ENCODE measurements around the gene TRIM29. TPM values are rescaled to one million over a fixed set of nuclear protein-coding genes. Genes with fewer than 3 reads are reported as not detected.

Gene TRIM29
- total RNA-seq, 1 donor from 2014 or later = 146 TPM

- Histone ChIP-seq H3K27me3 (ENCODE audit: control insufficient read depth, insufficient read depth, low read length) (peaks cover 2% of the 10 kb centered on the region), H3K36me3 (ENCODE audit: control insufficient read depth, insufficient read depth, low read length) (no peaks in the 10 kb centered on the region), H3K4me3 (ENCODE audit: low read depth, low read length) (no peak overlapping the region)
- FAIRE-seq (no peak), DNase-seq (ENCODE audit: low read depth) (no peak)
- no peak for TF ChIP-seq CTCF (IDR thresholded peaks at IDR 0.05; ENCODE audit: insufficient read depth, low read length, severe bottlenecking)
Observed at GRCh38 chr11:120173807-120174206, 35.9 kb upstream of the TRIM29 start.

- Histone ChIP-seq H3K27me3 (ENCODE audit: control insufficient read depth, insufficient read depth, low read length) (peaks cover 2% of the 10 kb centered on the region), H3K4me3 (ENCODE audit: low read depth, low read length) (no peak overlapping the region), H3K36me3 (ENCODE audit: control insufficient read depth, insufficient read depth, low read length) (no peaks in the 10 kb centered on the region)
- TF ChIP-seq CTCF (IDR thresholded peaks at IDR 0.05; ENCODE audit: insufficient read depth, low read length, severe bottlenecking) = no peak
- FAIRE-seq (no peak), DNase-seq (ENCODE audit: low read depth) (no peak)
Observed at GRCh38 chr11:120173019-120173705, 35.2 kb upstream of the TRIM29 start.

GRCh38 chr11:120172054-120172911, 34.4 kb upstream of the TRIM29 start:
- peaks cover 2% of the 10 kb centered on the region for H3K27me3 ChIP-seq (ENCODE audit: control insufficient read depth, insufficient read depth, low read length)
- no peak overlapping the region for H3K4me3 ChIP-seq (ENCODE audit: low read depth, low read length)
- FAIRE-seq (peak; percentile 98), DNase-seq (ENCODE audit: low read depth) (peak; percentile 39)
- H3K36me3 ChIP-seq (ENCODE audit: control insufficient read depth, insufficient read depth, low read length) = no peaks in the 10 kb centered on the region
- TF ChIP-seq CTCF (IDR thresholded peaks at IDR 0.05; ENCODE audit: insufficient read depth, low read length, severe bottlenecking) = peak; percentile 92

- DNase-seq (ENCODE audit: low read depth) (no peak), FAIRE-seq (peak; percentile 93)
- Histone ChIP-seq H3K4me3 (ENCODE audit: low read depth, low read length) (no peak overlapping the region), H3K27me3 (ENCODE audit: control insufficient read depth, insufficient read depth, low read length) (peaks cover 2% of the 10 kb centered on the region), H3K36me3 (ENCODE audit: control insufficient read depth, insufficient read depth, low read length) (no peaks in the 10 kb centered on the region)
- no peak for TF ChIP-seq CTCF (IDR thresholded peaks at IDR 0.05; ENCODE audit: insufficient read depth, low read length, severe bottlenecking)
Observed at GRCh38 chr11:120170741-120171261, 32.9 kb upstream of the TRIM29 start.

GRCh38 chr11:120169981-120170698, 32.2 kb upstream of the TRIM29 start:
- FAIRE-seq (no peak), DNase-seq (ENCODE audit: low read depth) (no peak)
- no peak overlapping the region for H3K4me3 ChIP-seq (ENCODE audit: low read depth, low read length)
- no peak for TF ChIP-seq CTCF (IDR thresholded peaks at IDR 0.05; ENCODE audit: insufficient read depth, low read length, severe bottlenecking)
- no peaks in the 10 kb centered on the region for H3K36me3 ChIP-seq (ENCODE audit: control insufficient read depth, insufficient read depth, low read length)
- peaks cover 2% of the 10 kb centered on the region for H3K27me3 ChIP-seq (ENCODE audit: control insufficient read depth, insufficient read depth, low read length)

All from bronchial epithelial cell (primary cell).